ENCODE measurements around the gene EEFSEC. TPM values are rescaled to one million over a fixed set of nuclear protein-coding genes. Genes with fewer than 3 reads are reported as not detected.

The EEFSEC gene
- total RNA-seq, 1 experiment from 2014 or later, result 9.5 TPM

- no peaks in the 10 kb centered on the region for H3K4me1 ChIP-seq (ENCODE audit: insufficient read depth, low read length)
- H4K8ac ChIP-seq (replicated peaks; ENCODE audit: insufficient read length, low read depth, low read length), result no peak overlapping the region
- no peak overlapping the region for H3T11ph ChIP-seq (ENCODE audit: low read length)
- Mint-ChIP-seq H3K36me3 (ENCODE audit: insufficient read depth in 1 of 3, low read depth in 3 of 3) (peaks cover 0 to 5% (median 3%) of the 10 kb centered on the region in 3 experiments; a peak in 2 of 7 replicates), H3K27me3 (ENCODE audit: low read depth) (no peaks in the 10 kb centered on the region; the same call in 1 of the 2 replicates), H3K4me3 (no peak overlapping the region), H3K27ac (no peak overlapping the region), H3K4me1 (peaks cover 9% of the 10 kb centered on the region in 2 experiments), H3K9me3 (no peaks in the 10 kb centered on the region)
- no peak overlapping the region for H4K5ac ChIP-seq (ENCODE audit: insufficient read length, low read depth, low read length)
- H3K9ac ChIP-seq (ENCODE audit: extremely low read depth, insufficient read length, low read length), result no peak overlapping the region
- no peak overlapping the region for H2AK5ac ChIP-seq (ENCODE audit: insufficient read length, low read length)
- H3K18ac ChIP-seq (ENCODE audit: insufficient read length, low read depth, low read length), result no peak overlapping the region
- H3K79me2 ChIP-seq (ENCODE audit: insufficient read depth, low read length), result no peaks in the 10 kb centered on the region
- H3K23ac ChIP-seq (ENCODE audit: insufficient read length, low read depth, low read length), result no peak overlapping the region
- H3K56ac ChIP-seq (ENCODE audit: insufficient read length, low read depth, low read length), result no peak overlapping the region
- H3K9me3 ChIP-seq (ENCODE audit: control insufficient read depth, low read depth, low read length), result no peaks in the 10 kb centered on the region
- no peak overlapping the region for H2BK120ac ChIP-seq (ENCODE audit: low read depth, low read length, poor library complexity, severe bottlenecking)
- TF ChIP-seq, protein P1, sequence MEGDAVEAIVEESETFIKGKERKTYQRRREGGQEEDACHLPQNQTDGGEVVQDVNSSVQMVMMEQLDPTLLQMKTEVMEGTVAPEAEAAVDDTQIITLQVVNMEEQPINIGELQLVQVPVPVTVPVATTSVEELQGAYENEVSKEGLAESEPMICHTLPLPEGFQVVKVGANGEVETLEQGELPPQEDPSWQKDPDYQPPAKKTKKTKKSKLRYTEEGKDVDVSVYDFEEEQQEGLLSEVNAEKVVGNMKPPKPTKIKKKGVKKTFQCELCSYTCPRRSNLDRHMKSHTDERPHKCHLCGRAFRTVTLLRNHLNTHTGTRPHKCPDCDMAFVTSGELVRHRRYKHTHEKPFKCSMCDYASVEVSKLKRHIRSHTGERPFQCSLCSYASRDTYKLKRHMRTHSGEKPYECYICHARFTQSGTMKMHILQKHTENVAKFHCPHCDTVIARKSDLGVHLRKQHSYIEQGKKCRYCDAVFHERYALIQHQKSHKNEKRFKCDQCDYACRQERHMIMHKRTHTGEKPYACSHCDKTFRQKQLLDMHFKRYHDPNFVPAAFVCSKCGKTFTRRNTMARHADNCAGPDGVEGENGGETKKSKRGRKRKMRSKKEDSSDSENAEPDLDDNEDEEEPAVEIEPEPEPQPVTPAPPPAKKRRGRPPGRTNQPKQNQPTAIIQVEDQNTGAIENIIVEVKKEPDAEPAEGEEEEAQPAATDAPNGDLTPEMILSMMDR (conservative IDR thresholded peaks at IDR 0.05), result no peak
- no peak overlapping the region for H2BK12ac ChIP-seq (ENCODE audit: insufficient read length, low read depth, low read length)
- no peaks in the 10 kb centered on the region for H3K27me3 ChIP-seq (ENCODE audit: insufficient read depth, low read length)
- no peak overlapping the region for H2AFZ ChIP-seq (ENCODE audit: low read length)
- H3K4ac ChIP-seq (ENCODE audit: low read depth, low read length), result no peak overlapping the region
- H2BK15ac ChIP-seq (ENCODE audit: low read depth, low read length), result no peak overlapping the region
- no peak overlapping the region for H2BK20ac ChIP-seq (ENCODE audit: low read depth, low read length, poor library complexity, severe bottlenecking)
- H3K4me2 ChIP-seq (ENCODE audit: insufficient read depth, insufficient read length, low read length), result no peak overlapping the region
- H3K14ac ChIP-seq (ENCODE audit: insufficient read depth, low read length), result no peak overlapping the region
- no peak overlapping the region for H3K27ac ChIP-seq (ENCODE audit: insufficient read length, low read depth, low read length)
- H4K20me1 ChIP-seq (ENCODE audit: control insufficient read depth, insufficient read depth, insufficient read length), result no peaks in the 10 kb centered on the region
- H4K91ac ChIP-seq (ENCODE audit: insufficient read length, low read depth, low read length), result no peak overlapping the region
- H3K79me1 ChIP-seq (ENCODE audit: insufficient read depth, low read depth, low read length, poor library complexity, severe bottlenecking), result no peaks in the 10 kb centered on the region
- no peak for DNase-seq
- H2BK5ac ChIP-seq (ENCODE audit: insufficient read length, low read length), result no peak overlapping the region
- H3K23me2 ChIP-seq (ENCODE audit: insufficient read length, low read depth, low read length, poor library complexity, severe bottlenecking), result no peaks in the 10 kb centered on the region
Observed at GRCh38 chr3:128376516-128376915, 223.2 kb downstream of the EEFSEC start.
